GM18526 (cell line): ENCODE data around the gene DCPS.

ENCODE experiments used
- POLR2A ChIP-seq: IDR thresholded peaks from 3 replicates; pipeline ENCODE4 v1.6.1; 2011; ENCODE audit not compliant: insufficient read length; ENCODE audit errors: extremely low read depth

DCPS gene

GRCh38 chr11:126303623-126304456 lies at the start of gene DCPS:
TSS of gene DCPS (plus strand) at chr11:126304060. CDS start at chr11:126304081, 21 bp downstream.
- TF ChIP-seq POLR2A, result peak; percentile 94

GRCh38 chr11:126254819-126255218 lies 49.0 kb upstream of the DCPS start:
- TF ChIP-seq POLR2A, result no peak

GRCh38 chr11:126256216-126256615 lies 47.6 kb upstream of the DCPS start:
- no peak for TF ChIP-seq POLR2A

GRCh38 chr11:126257144-126257543 lies 46.7 kb upstream of the DCPS start:
- TF ChIP-seq POLR2A, result no peak

- TF ChIP-seq POLR2A, result no peak
These were observed 46.1 kb upstream of the DCPS start for GRCh38 chr11:126257764-126258163.

GRCh38 chr11:126262216-126262615 lies 41.6 kb upstream of the DCPS start:
- TF ChIP-seq POLR2A, result no peak

- no peak for TF ChIP-seq POLR2A
These were observed 40.4 kb upstream of the DCPS start for GRCh38 chr11:126263489-126263888.

GRCh38 chr11:126265811-126266210 lies 38.0 kb upstream of the DCPS start:
- no peak for TF ChIP-seq POLR2A

- no peak for TF ChIP-seq POLR2A
These were observed 36.2 kb upstream of the DCPS start for GRCh38 chr11:126267650-126268049.

- no peak for TF ChIP-seq POLR2A
These were observed 35.5 kb upstream of the DCPS start for GRCh38 chr11:126268361-126268707.

- peak; percentile 67 for TF ChIP-seq POLR2A
These were observed 34.9 kb upstream of the DCPS start, which contains the start of the genes FOXRED1 and SRPRA for GRCh38 chr11:126268708-126269579. TSS of gene FOXRED1 (plus strand) at chr11:126269154. CDS start at chr11:126269207, 53 bp downstream. TSS of gene SRPRA (minus strand) at chr11:126268895. CDS start at chr11:126268804, 91 bp downstream.

GRCh38 chr11:126277322-126277721 lies 26.5 kb upstream of the DCPS start:
- no peak for TF ChIP-seq POLR2A

GRCh38 chr11:126277780-126278179 lies 26.1 kb upstream of the DCPS start:
- no peak for TF ChIP-seq POLR2A

- TF ChIP-seq POLR2A, result no peak
These were observed 24.7 kb upstream of the DCPS start for GRCh38 chr11:126279191-126279590.

- TF ChIP-seq POLR2A, result no peak
These were observed 23.3 kb upstream of the DCPS start for GRCh38 chr11:126280595-126280994.

GRCh38 chr11:126281245-126281644 lies 22.6 kb upstream of the DCPS start:
- no peak for TF ChIP-seq POLR2A

- TF ChIP-seq POLR2A, result no peak
These were observed 22.1 kb upstream of the DCPS start for GRCh38 chr11:126281666-126282175.
